IPS-11a (cell line): ENCODE data around the gene HIVEP3.
"Not testable (repeated sequence)": the region's sequence is repeated elsewhere in the genome, so short reads cannot be mapped to it uniquely, and the experiment has no call there.

ENCODE experiments used
- H3K4me3 ChIP-seq: one replicate; pipeline ENCODE4 v1.5.1; 2013; ENCODE audit warnings: low read depth, low read length, control low read depth

The HIVEP3 gene

GRCh38 chr1:41924911-41925310, 6.2 kb upstream of the HIVEP3 start:
- no peak overlapping the region for H3K4me3 ChIP-seq

- H3K4me3 ChIP-seq = not testable (repeated sequence)
Observed at GRCh38 chr1:41921271-41921670, 2.5 kb upstream of the HIVEP3 start.

- H3K4me3 ChIP-seq = no peak overlapping the region
Observed at GRCh38 chr1:41920658-41921057, 1.9 kb upstream of the HIVEP3 start.

- peak overlapping the region; percentile 28 for H3K4me3 ChIP-seq
Observed at GRCh38 chr1:41919764-41920397, 1.2 kb upstream of the HIVEP3 start.

GRCh38 chr1:41919131-41919530, 409 bp upstream of the HIVEP3 start:
- H3K4me3 ChIP-seq = no peak overlapping the region

GRCh38 chr1:41917835-41918449, 780 bp downstream of the HIVEP3 start:
- peak overlapping the region; percentile 47 for H3K4me3 ChIP-seq

- no peak overlapping the region for H3K4me3 ChIP-seq
Observed at GRCh38 chr1:41917076-41917475, 1.6 kb downstream of the HIVEP3 start.

- no peak overlapping the region for H3K4me3 ChIP-seq
Observed at GRCh38 chr1:41915786-41916571, 2.7 kb downstream of the HIVEP3 start.

- H3K4me3 ChIP-seq = no peak overlapping the region
Observed at GRCh38 chr1:41914516-41914915, 4.2 kb downstream of the HIVEP3 start.

- no peak overlapping the region for H3K4me3 ChIP-seq
Observed at GRCh38 chr1:41913014-41913413, 5.7 kb downstream of the HIVEP3 start.

GRCh38 chr1:41908288-41908895, 10.3 kb downstream of the HIVEP3 start:
- no peak overlapping the region for H3K4me3 ChIP-seq

GRCh38 chr1:41907446-41907845, 11.3 kb downstream of the HIVEP3 start:
- no peak overlapping the region for H3K4me3 ChIP-seq

- no peak overlapping the region for H3K4me3 ChIP-seq
Observed at GRCh38 chr1:41906943-41907342, 11.8 kb downstream of the HIVEP3 start.

- no peak overlapping the region for H3K4me3 ChIP-seq
Observed at GRCh38 chr1:41905093-41905675, 13.5 kb downstream of the HIVEP3 start.

GRCh38 chr1:41902664-41903063, 16.1 kb downstream of the HIVEP3 start:
- no peak overlapping the region for H3K4me3 ChIP-seq

GRCh38 chr1:41902159-41902577, 16.6 kb downstream of the HIVEP3 start:
- H3K4me3 ChIP-seq = no peak overlapping the region

- H3K4me3 ChIP-seq = no peak overlapping the region
Observed at GRCh38 chr1:41901551-41901950, 17.2 kb downstream of the HIVEP3 start.

GRCh38 chr1:41900603-41901444, 17.9 kb downstream of the HIVEP3 start:
- no peak overlapping the region for H3K4me3 ChIP-seq

GRCh38 chr1:41898191-41898713, 20.5 kb downstream of the HIVEP3 start:
- no peak overlapping the region for H3K4me3 ChIP-seq

GRCh38 chr1:41895552-41895951, 23.2 kb downstream of the HIVEP3 start:
- no peak overlapping the region for H3K4me3 ChIP-seq
